Panc1 (cell line): ENCODE data around the gene GRM1.

Experiments
- CTCF ChIP-seq: fragments of 450-650 bp; IDR thresholded peaks from 2 replicates; pipeline ENCODE4 v1.5.1; 2017; ENCODE audit warnings: mild to moderate bottlenecking
- POLR2AphosphoS5 ChIP-seq: IDR thresholded peaks from 2 replicates; pipeline ENCODE4 v1.6.1; 2012; ENCODE audit warnings: mild to moderate bottlenecking, low read depth, low read length, moderate library complexity
- SIN3A ChIP-seq: IDR thresholded peaks from 2 replicates; pipeline ENCODE4 v1.6.1; 2012; ENCODE audit warnings: low read depth, mild to moderate bottlenecking, low read length, moderate library complexity, borderline replicate concordance; ENCODE audit not compliant: insufficient read depth
- TF ChIP-seq, protein P1 (sequence below), 2 experiments: IDR thresholded peaks; 2 replicates each; pipeline ENCODE4 v1.6.1; 2011 to 2012; ENCODE audit warnings: low read depth in 2 of 2, control low read depth in 1 of 2, low read length in 1 of 2, mild to moderate bottlenecking in 1 of 2, moderate library complexity in 1 of 2; ENCODE audit not compliant: insufficient read depth in 1 of 2

DNA sequence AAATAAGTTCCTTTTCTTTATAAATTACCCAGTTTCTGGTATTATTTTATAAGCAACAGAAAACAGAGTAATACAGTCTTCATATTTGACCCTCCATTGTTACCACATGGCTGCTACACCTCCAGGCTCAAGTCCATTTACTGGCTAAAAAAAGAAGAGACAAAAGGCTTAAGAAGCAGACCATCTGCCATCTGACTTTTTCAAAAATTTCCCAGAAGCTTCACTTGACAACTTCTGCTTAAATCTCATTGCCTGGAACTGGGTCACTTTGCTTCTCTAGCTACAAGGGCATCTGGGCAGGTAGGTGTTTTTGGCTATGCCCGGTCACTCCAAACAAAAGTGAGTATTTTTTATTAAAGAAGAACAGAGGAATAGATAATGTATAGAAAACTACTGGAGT, 118.0 kb downstream of the GRM1 start:
- TF ChIP-seq CTCF (no peak), SIN3A (no peak), POLR2AphosphoS5 (no peak)
- TF ChIP-seq, protein P1, sequence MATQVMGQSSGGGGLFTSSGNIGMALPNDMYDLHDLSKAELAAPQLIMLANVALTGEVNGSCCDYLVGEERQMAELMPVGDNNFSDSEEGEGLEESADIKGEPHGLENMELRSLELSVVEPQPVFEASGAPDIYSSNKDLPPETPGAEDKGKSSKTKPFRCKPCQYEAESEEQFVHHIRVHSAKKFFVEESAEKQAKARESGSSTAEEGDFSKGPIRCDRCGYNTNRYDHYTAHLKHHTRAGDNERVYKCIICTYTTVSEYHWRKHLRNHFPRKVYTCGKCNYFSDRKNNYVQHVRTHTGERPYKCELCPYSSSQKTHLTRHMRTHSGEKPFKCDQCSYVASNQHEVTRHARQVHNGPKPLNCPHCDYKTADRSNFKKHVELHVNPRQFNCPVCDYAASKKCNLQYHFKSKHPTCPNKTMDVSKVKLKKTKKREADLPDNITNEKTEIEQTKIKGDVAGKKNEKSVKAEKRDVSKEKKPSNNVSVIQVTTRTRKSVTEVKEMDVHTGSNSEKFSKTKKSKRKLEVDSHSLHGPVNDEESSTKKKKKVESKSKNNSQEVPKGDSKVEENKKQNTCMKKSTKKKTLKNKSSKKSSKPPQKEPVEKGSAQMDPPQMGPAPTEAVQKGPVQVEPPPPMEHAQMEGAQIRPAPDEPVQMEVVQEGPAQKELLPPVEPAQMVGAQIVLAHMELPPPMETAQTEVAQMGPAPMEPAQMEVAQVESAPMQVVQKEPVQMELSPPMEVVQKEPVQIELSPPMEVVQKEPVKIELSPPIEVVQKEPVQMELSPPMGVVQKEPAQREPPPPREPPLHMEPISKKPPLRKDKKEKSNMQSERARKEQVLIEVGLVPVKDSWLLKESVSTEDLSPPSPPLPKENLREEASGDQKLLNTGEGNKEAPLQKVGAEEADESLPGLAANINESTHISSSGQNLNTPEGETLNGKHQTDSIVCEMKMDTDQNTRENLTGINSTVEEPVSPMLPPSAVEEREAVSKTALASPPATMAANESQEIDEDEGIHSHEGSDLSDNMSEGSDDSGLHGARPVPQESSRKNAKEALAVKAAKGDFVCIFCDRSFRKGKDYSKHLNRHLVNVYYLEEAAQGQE (IDR thresholded peaks at IDR 0.05; ENCODE audit: insufficient read depth in 1 of 2, low read depth in 2 of 2, low read length in 1 of 2), result no peak
